Middle frontal gyrus (tissue), 1 donor: ENCODE measurements around the gene CTNND2.
"Not testable (repeated sequence)": the region's sequence is repeated elsewhere in the genome, so short reads cannot be mapped to it uniquely, and the experiment has no call there.

Experiments used
- DNase-seq: peaks from one replicate; pipeline ENCODE4 v3.0.0-alpha.2; 2015; ENCODE audit warnings: low spot score; ENCODE audit errors: extremely low spot score

CTNND2 gene

GRCh38 chr5:11878814-11879213 lies 25.4 kb downstream of the CTNND2 start:
- peak; percentile 48 for DNase-seq

GRCh38 chr5:11873587-11873986 lies 30.7 kb downstream of the CTNND2 start:
- no peak for DNase-seq

- DNase-seq: no peak
These were observed 35.0 kb downstream of the CTNND2 start for GRCh38 chr5:11869203-11869602.

GRCh38 chr5:11863911-11864310 lies 40.3 kb downstream of the CTNND2 start:
- DNase-seq: no peak

GRCh38 chr5:11857391-11857790 lies 46.9 kb downstream of the CTNND2 start:
- no peak for DNase-seq

- DNase-seq: no peak
These were observed 49.3 kb downstream of the CTNND2 start for GRCh38 chr5:11854936-11855335.

GRCh38 chr5:11853796-11854195 lies 50.5 kb downstream of the CTNND2 start:
- DNase-seq: no peak

- no peak for DNase-seq
These were observed 51.1 kb downstream of the CTNND2 start for GRCh38 chr5:11853140-11853539.

- DNase-seq: no peak
These were observed 51.5 kb downstream of the CTNND2 start for GRCh38 chr5:11852717-11853087.

GRCh38 chr5:11851965-11852716 lies 52.1 kb downstream of the CTNND2 start:
- DNase-seq: no peak

- peak; percentile 12 for DNase-seq
These were observed 52.8 kb downstream of the CTNND2 start for GRCh38 chr5:11851416-11851815.

GRCh38 chr5:11828566-11828965 lies 75.7 kb downstream of the CTNND2 start:
- DNase-seq: not testable (repeated sequence)

- DNase-seq: no peak
These were observed 81.6 kb downstream of the CTNND2 start for GRCh38 chr5:11822598-11822997.

- DNase-seq: no peak
These were observed 88.3 kb downstream of the CTNND2 start for GRCh38 chr5:11815916-11816315.

- DNase-seq: no peak
These were observed 88.8 kb downstream of the CTNND2 start for GRCh38 chr5:11815481-11815880.

- no peak for DNase-seq
These were observed 89.9 kb downstream of the CTNND2 start for GRCh38 chr5:11814373-11814772.

GRCh38 chr5:11809407-11809806 lies 94.8 kb downstream of the CTNND2 start:
- no peak for DNase-seq

GRCh38 chr5:11803436-11803835 lies 100.8 kb downstream of the CTNND2 start:
- DNase-seq: no peak

GRCh38 chr5:11801061-11801460 lies 103.2 kb downstream of the CTNND2 start:
- no peak for DNase-seq

- DNase-seq: no peak
These were observed 107.1 kb downstream of the CTNND2 start for GRCh38 chr5:11797132-11797531.

- no peak for DNase-seq
These were observed 110.8 kb downstream of the CTNND2 start for GRCh38 chr5:11793396-11793795.

GRCh38 chr5:11792621-11793020 lies 111.6 kb downstream of the CTNND2 start:
- no peak for DNase-seq

GRCh38 chr5:11791792-11792191 lies 112.5 kb downstream of the CTNND2 start:
- DNase-seq: peak; percentile 40

GRCh38 chr5:11790201-11790600 lies 114.0 kb downstream of the CTNND2 start:
- no peak for DNase-seq
